ENCODE data around the gene ATCAY.
"Not testable (repeated sequence)": the region's sequence is repeated elsewhere in the genome, so short reads cannot be mapped to it uniquely, and the experiment has no call there.

Gene ATCAY

DNA sequence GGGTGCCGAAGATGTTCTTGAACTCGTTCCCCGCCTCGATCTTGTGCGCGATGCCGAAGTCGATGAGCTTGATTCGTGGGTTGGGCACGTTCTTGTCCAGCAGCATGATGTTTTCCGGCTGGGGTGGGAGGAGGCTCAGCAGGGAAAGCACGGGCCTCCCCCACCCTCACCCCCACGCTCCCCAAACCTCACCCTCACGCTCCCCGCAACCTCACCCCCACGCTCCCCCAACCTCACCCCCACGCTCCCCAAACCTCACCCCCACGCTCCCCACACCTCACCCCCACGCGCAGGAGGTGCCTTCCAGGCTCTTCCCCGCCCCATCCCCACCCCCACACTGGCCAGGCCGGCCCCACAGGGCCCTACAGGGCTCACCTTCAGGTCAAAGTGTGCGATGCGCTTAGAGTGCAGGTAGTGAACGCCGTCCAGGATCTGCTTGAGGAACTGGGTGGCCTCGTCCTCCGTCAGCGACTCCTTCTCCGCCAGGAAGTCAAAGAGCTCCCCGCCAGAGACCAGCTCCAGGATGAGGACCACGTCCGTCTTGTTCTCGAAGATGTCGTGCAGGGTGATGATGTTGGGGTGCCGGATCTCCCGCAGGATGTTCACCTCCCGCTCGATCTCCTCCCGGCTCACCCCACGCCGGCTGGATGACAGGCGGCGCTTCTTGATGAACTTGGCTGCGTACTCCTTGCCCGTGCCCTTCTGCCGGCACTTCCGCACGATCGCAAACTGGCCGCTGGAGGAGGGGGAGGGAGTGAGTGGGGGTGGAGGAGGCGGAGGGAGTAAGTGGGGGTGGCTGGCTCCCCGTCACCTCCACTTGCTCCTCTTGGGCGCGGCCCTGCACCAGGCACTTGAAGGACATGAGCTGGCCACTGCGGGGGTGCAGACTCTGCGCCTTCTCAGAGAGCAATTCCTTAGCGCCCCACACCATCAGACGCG, 84.0 kb downstream of the ATCAY start:
- DNase-seq: no peak
- intact Hi-C loops (cut with DNase I): no loop called here

DNA sequence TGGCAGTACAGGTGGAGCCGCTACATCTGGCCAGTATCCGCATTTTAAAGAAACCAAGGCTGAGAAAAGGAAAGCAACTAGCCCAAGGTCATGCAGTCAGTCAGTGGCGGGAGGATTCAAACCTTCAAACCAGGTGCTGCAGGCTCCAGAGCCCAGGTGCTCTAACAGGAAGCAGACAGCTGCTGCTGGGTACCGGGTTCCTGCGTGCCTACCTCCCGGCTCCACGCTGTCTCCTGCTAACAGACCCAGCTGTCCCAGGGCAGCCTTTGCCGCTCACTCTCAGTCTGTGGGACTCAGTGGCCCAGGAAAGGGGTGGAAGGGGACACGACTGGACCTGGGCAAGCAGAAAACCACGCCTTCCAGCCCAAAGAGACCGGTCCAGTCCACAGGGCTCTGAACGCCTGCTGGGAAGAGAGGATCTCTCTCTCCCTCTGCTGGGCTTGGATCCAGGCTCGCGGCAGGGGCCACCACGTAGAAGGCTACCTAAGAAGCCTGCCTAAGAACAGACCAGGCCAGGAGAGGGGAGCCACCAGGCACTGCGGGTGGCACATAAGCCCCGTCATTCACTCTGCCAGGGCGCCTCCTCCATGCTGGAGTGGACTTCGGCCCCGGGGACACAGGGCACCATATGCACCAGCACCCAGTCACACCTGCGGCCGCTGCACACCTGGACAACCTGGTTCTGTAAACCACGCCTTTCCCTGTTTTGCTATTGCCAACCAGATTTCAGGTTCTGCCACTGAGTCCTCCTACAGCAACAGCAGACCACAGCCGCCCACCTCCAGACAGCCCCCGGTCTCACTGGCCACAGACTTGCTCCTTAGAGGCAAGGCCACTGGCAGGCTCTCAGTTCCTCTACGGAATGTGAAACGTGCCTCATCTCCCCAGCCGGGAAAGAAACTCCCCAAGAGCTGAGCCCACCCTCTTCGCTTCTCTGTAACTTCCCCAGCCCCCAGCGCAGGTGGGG, 85.8 kb downstream of the ATCAY start:
- DNase-seq: no peak
- intact Hi-C loops (cut with DNase I): no loop called here

DNA sequence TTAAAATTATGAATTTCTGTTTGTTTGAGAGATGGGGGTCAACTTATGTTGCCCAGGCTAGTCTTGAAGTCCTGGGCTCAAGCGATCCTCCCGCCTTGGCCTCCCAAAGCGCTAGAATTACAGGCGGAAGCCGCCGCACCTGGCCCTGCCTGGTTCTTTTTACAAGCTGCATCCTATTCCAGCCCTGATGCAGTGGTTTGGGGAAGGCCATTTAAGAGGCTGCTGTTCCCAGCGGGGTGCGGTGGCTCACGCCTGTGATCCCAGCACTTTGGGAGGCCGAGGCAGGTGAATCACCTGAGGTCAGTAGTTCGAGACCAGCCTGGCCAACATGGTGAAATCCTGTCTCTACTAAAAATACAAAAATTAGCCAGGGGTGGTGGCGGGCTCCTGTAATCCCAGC, 87.5 kb downstream of the ATCAY start:
- DNase-seq; intact Hi-C loops (cut with DNase I): not testable (repeated sequence)

DNA sequence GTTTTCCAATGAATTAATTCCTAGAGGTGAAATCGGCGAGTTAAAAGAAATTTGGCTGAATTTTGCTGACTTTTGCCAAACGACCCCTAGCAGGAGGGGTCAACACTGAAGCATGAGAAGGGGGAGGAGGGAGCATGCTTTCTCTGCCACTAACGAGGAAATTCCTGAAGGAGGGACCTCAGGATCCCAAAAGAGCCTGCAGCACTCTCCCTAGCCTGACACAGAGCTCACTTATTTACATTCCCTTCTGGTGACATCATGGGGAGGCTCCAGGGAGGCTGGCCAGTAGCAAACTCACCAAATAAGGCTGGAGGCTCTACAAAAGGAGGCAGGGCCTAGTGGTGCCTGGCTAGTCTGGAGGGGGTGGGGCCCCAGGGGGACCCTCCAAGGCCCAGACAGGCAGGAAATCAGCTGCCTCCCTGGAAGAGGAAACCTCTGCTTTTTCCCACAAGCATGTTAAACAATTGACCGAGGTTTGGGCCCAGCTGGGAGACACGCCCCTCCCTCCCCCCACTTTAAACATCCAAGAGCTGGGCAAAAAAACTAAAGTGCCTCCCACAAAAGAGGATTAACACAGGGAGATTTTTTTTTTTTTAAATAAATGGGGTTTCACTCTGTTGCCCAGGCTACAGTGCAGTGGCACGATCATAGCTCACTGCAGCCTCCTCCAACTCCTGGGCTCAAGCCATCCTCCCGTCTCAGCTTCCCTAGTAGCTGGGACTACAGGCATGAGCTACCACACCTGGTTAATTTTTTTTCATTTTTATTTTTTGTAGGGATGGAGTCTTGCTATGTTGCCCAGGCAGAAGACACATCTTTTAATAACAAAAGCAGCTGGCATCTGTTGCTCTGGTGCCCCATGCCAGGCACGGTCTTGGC, 88.3 kb downstream of the ATCAY start:
- peak in 1 of 42 donors; percentile 43 for DNase-seq
- intact Hi-C loops (cut with DNase I): no loop called here

DNA sequence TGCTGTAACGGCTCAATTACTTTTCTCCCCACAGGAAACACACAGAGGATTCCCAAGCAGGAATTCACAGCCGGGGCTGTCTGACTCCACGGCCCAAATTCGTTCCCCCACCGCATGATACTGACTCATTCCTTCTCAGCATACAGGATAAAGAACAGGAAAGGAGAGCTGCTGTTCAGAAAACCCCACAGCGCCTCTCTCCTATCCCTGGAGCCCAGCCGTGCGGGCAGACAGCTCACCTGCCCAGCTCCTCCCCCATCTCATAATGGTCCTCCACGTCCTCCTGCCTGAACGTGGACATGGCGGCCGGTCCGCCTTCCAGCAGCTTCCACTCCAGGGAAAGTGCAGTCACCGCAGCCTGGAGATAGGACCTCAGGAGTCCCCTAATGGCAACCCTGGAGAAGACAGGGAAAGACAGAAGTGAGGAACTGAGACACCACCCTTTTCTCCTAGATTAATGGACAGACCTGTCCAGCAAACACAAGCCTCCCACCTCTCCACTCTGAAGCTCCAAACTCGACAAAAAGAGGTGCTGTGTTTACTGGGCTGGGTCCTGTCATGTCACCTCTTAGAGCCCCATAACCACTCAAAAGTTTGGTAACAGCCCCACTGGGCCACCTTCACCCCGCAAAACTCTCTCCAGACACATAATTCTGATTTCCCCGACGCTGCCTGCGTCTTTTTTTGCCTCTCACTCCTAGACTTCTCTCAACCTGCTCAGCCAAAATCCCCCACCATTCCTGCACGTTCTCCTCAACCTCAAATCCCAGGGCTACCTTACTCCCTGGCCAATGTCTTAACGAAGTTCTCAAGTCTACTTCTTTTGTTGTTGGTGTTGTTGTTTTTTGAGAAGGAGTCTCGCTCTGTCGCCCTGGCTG, 89.2 kb downstream of the ATCAY start:
- intact Hi-C loops (cut with DNase I): loop anchor here (10.0 kb wide), 1 partner anchor 205 kb away; the partner anchor contains the start of genes APBA3 and MRPL54

DNA sequence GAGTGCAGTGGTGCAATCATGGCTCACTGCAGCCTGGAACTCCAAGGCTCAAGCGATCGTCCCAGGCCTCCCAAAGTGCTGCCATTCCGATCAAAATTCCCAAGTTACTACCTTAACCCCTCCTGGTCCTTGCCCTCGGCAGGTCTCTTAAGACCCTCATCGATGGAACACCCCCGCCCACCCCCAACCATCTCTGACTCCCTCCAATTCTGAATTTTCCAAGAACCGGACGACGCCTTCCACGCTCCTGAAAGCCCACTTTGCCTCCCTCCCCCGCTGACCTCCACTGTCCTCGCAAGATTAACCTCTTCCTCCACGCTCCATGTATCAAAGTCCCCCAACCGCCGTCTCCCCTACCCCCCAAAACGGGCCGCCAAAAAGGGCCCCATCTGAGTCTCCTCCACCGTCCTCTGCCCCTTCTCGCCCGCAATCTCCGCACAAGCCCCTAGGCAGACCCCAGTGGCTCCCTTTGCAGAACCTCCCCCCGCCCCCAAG, 89.9 kb downstream of the ATCAY start:
- intact Hi-C loops (cut with DNase I): loop anchor here (10.0 kb wide), 1 partner anchor 206 kb away; the partner anchor contains the start of genes APBA3 and MRPL54
- no peak for DNase-seq

More for the DNA sequence above, 89.2 kb downstream of the ATCAY start:
- peak in 2 of 42 donors; percentile 34 to 47 for DNase-seq

DNA sequence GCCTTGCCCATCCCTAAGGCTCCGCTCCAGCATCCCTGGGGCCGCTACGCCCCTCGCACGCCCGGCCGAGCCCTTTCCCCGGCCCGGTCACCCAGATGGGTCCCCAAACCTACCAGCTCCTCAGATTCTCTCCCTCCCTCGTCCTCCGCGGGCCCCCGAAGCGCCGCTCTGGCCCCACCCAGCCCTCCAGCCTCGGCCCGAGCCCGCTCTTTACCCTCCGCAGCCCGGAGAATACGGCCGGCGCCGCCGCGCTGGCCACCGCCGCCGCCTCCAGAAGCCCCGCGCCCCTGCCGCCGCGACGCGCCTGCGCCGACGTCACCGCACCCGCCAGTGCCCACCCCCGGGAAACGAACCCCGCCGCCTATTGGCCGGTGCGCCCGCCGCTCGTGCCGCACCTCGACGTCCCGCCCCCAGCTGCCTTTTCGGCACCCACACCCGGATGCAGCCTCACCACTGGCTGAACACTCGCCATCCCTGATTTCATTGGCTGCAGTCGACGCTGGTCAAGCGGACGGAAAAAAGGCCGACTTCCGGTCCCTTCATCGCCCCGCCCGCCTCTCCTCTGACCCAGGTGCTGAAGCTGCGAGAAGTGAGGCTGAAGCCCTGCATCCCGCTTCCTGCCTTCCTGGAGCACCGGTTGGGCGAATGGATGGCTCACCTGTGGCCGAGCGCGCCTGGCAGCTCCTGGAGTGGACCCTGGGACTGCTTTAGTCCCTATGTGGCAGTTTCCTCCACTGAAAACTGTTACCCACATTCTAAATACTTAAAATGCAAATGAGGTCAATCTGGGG, 90.5 kb downstream of the ATCAY start, which contains the start of gene DAPK3:
Gene DAPK3 (minus strand): TSS at position 292 of the 791 bp plus-strand sequence. CDS start 1,364 bp downstream, outside the sequence.
- intact Hi-C loops (cut with DNase I): loop anchor here (10.0 kb wide), 1 partner anchor 206 kb away; the partner anchor contains the start of genes APBA3 and MRPL54
- peak; percentile 96 to 99 (median 98) for DNase-seq

DNA sequence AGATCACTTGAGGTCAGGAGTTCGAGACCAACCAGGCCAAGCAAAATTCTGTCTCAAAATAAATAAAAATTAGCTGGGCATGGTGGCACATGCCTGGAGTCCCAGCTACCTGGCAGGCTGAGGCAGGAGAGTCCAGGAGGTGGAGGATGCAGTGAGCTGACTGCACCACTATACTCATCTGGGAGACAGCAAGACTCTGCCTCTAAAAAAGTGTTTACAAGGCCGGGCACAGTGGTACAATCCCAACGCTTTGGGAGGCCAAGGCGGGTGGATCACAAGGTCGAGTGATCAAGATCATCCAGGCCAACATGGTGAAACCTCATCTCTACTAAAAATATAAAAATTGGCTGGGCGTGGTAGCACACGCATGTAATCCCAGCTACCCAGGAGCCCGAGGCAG, 94.7 kb downstream of the ATCAY start:
- intact Hi-C loops (cut with DNase I): loop anchor here (10.0 kb wide), 1 partner anchor 210 kb away; the partner anchor contains the start of genes APBA3 and MRPL54
- peak in 1 of 42 donors; percentile 37 for DNase-seq

DNA sequence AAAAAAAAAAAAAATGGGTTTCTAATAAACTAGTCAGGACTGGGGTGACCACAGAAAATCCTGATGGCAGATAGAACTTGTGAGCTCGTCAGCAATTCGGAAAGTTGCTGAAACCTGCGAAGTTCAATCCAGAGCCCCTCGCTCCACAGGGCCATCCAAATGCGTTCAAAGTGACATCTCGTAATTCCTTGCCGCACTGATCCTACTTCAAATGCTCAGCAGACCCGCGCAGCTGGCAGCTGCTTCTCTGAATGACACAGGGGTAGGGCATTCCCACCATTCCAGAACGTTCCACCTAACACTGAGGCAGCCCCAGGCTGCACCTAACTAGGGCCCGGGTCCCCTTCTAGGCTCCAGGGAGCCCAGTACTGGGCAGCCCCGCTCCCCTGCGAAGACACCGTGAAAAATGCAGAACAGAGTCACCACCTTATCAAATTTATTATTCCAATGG, 95.2 kb downstream of the ATCAY start:
- DNase-seq: no peak
- intact Hi-C loops (cut with DNase I): loop anchor here (10.0 kb wide), 1 partner anchor 211 kb away; the partner anchor contains the start of genes APBA3 and MRPL54

DNA sequence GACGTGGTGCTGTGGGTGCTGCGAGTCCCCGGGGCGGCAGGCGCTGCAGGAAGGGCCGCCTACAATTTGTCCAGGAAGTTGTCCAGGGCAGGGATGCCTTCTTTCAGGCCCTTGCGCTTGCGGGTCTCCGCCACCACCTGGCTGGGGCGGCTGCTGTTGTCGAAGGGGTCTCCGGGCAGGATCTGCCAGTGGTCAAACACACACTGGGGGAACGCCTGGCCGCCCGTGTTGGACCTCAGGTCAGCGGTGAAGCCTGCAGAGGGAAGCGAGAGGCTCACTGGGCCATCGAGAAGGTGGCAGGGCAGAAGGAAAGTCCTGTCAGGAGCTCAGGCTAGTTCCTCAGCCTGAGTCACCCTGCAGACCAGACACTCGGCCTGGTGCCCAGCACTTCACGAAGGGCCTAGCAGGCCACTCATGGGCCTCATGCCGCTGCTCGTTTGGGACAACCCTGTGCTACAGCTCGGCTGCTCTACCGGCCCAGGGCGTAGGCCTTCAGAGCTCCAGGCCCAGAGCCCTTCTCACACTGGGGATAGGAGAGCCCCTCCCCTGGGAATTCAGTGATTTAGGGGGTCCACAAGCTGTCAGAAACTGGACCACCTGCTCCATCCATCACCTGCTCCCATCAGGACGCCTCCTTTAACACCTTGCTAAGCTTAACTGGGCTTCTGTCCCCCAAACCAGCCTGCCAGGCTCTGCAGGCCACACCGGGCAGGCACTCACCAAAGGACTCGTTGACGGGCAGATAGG, 96.2 kb downstream of the ATCAY start:
- intact Hi-C loops (cut with DNase I): loop anchor here (10.0 kb wide), 1 partner anchor 212 kb away; the partner anchor contains the start of genes APBA3 and MRPL54
- DNase-seq: peak in 3 of 42 donors; percentile 38 to 68 (median 54)

Measured in head of caudate nucleus (tissue), 42 donors.